HG03575 (cell line): Measurements from ENCODE around the gene TIGD1.

Source experiments
- ATAC-seq: cut with Tn5 transposase; IDR thresholded peaks from one replicate; pipeline ENCODE4 v1.9.1; 2021; ENCODE audit not compliant: unreplicated experiment, insufficient number of reproducible peaks, low FRiP score; ENCODE audit errors: extremely low read depth

TIGD1 gene

DNA sequence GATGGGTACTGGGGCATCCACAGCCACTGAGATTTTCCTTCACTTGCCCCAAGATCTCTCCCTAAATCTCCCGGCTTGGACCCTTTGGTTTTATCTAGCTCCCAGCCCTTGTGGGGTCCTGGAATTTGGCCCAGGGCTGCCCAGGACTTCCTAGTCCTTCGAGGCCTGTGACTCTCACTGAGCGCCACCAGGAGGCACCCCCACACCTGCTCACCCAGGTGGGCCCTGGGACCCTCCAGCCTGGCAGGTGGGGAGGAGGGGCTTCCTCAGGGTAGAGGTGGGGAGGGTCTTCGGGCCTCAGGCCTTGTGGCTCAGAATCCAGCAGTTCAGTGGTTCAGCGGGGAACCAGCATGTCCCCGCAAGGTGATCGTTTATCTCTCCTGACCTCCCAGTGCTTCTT lies 42.1 kb downstream of the TIGD1 start:
- no peak for ATAC-seq

DNA sequence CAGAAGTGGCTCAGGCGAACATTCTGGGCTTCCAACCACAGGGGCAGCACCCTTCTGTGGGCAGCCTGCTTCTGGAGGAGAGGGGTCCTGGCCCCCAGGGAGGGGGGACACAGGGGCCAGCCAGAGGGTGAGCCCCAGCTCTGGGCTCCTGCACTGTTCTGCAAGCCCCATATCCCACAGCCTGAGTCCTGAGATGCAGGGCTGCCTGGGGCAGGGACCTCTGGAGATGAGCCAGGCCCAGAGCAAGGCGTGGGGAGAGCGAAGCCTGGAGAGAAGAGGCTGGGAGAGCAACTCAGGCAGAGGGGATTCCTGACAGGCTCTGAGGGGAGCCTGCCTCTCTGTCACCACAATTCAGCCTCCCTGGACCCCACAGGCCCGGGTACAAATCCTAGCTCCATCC lies 43.6 kb downstream of the TIGD1 start:
- ATAC-seq, result no peak

DNA sequence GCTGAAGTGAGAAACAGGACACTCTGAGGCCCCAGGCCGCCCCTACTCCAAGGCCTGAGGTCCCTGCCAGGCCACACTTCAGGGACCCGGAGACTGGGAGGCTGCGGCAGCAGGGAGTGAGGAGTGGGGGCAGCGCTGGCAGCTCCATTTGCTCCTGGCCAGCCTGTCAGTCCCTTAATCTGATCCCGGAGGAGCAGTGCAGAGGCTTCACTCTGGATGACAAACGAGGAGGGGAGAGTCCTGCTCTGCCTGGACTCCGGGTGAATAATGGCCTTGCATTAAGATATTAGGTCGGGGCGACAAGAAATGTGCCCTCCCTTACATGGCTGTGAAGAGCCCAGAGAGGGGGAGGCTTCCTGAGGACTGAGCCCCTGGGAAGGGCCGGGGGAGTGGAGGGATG lies 44.5 kb downstream of the TIGD1 start:
- no peak for ATAC-seq

DNA sequence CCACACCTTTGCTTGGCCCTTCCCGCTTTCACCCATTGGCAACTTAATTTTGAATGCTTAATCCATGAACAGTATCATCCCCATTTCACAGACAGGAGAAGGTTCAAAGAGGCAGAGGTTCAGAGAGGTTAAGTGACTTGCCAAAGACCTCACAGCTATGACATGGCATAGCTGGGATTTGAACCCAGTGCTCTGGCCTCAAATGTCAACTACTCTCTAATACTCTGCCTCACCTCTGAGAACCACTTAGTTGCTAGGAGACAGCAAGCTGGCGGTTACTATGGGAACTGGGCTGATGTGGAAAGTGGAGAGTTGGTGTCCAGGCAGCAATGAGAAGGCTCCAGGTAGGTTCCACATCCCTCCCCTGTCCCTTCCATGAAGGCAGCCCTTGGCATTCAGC lies 45.9 kb downstream of the TIGD1 start:
- no peak for ATAC-seq

DNA sequence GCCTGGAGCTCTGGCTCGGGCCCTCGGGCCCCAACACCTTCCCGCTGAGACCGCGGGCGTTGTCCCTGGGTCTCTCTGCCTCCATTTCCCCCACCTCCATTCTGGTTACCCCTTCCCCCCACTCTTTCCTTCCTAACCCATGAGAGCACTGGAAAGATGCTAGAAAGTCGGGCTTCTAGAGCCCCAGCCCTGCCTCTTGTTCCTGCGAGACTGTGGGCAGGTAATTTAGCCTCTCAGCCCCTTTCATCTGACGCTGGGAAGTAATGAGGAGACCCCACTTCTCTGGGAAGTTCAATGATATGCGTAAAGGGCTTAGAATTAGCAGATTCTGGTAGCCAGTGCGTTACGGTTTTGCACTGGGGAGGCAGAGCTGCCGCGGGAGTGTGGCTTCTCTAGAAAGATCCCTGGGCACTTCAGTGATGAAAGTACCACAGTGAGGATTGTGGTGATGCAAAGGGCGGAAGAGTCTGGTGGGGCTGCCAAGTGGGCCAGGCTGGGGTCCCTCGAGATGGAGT lies 46.5 kb downstream of the TIGD1 start:
- no peak for ATAC-seq

DNA sequence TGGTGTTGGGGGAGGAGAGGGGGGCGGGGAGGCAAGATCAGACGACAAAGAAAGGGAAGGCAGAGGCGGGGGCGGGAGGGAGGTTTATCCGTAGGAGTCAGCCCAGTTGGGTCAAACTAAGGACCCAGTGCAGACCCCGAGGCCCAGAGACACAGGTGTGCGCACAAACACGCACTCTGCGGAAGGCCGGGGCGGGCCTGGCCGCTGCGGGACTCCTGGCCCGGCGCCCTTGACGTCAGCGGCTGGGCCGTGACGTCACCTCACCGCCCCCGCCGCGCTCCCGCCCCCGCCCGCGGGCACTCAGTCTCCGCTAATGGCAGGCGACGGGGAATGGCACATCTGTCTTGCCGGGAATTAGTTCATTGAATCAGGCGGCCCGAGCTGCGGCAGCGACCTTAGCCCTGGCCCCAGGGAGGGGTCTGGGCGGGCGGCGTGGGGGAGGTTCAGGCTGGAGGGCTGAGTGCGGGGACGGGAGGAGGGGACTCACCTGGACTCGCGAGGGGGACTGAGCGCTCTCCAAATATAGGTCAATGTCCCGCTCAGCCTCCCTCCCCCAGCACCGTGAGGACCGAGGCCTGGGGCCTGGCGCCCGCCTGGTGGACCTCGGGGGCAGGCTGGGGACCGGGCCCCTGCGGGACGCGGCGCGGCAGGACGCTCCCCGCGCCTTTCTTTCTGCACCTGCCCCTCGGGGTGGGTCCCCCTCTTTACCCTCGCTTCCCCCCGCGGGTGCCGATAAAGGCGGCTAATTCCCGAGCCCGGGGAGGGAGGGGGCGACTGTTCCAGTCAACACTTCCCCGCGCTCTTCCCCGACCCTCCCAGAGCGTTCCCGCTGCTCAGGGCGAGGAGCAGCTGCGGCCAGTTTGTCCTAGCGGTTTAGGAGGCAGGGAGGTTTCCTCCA lies 47.2 kb downstream of the TIGD1 start:
- ATAC-seq, result no peak

DNA sequence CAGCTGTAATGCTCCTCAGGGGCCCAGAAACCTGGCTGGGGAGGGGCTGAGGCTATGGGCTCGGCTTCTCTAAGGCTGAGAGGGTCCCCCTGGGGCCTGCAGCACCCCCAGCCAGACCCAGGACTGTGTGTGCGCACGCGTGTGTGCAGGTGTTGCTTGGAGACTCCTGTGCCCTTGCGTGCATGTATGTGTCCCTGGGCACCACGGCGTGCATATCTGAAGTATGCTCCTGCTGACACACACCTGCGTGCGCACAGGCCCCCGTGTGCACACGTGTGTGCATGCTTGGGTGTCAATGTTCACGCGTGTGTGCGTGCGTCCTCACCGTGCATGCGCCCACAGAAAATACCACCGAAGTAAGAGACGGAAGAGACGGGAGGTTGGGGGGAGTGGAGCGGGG lies 47.8 kb downstream of the TIGD1 start:
- ATAC-seq, result no peak

DNA sequence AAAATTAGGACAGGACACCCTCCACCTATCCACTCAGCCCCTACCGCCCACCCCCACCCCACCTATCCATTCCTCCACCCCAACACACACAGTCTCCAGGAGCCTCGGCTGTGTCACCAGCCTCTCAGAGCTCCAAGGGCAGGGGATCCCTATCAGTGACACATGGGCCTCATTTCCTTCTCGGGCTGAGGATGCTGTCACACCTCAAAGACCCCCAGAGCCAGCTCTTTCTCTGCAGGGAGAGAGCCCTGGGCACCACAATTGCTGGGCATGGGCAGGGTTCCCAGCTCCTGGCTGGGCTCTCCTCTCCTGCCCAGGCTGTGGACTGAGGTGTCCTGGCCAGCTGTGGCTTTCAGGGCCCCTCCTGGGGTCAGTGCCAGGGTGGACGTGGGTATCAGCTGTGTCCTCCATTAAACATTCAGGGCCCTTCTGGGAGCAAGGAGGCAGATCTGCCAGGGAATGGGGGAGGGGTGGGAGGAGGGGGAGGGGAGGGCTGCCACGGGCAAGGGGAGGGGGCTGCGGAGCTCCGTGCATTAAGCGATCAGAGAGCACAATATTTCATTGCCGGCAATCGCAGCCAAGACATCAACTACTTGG lies 48.5 kb downstream of the TIGD1 start:
- no peak for ATAC-seq

DNA sequence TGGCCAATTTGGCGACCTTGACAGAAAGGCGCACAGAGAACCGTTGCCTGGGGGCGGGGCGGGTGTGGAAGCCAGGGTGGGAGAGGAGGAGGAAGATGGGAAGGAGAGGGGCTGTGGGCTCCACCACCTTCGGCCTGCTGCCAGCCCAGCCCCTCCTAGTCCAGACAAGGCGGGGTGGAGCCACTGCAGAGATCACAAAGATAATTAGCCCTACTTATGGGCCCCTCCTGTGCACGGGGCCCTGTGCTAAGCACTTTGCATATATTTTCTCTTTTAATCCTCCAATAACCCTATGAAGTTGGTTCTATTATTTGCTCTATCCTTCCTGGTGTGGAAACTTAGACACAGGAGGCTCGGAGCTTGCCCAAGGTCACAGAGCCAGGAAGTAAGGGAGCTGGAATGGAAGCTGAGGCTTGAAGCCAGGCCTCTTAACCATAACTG lies 49.0 kb downstream of the TIGD1 start:
- ATAC-seq, result no peak

DNA sequence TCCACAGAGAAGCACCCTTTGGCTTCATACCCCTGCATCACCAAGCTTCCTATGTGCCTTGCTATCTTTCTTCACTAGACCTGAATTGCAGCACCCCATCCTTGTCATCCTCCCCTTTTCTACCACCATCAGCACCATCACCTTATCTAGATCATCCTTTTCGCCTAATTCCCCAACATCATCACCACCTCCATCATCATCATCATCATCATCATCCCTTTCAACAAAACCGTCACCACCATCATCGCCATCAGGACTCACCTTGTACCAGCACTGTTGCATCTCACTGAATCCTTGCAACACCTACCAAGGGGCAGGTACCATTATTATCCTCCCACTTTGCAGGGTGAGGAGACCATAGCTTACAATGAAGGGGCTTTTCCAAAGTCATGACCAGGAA lies 51.9 kb downstream of the TIGD1 start:
- ATAC-seq, result no peak
